HG02870 (cell line): Measurements from ENCODE around the gene RIPPLY2.
"Not testable (repeated sequence)": the region's sequence is repeated elsewhere in the genome, so short reads cannot be mapped to it uniquely, and the experiment has no call there.

Experiments used
- ATAC-seq: cut with Tn5 transposase; IDR thresholded peaks from one replicate; pipeline ENCODE4 v1.9.1; 2021; ENCODE audit warnings: mild to moderate bottlenecking, moderate library complexity; ENCODE audit not compliant: unreplicated experiment

The RIPPLY2 gene

GRCh38 chr6:83897094-83897493 lies 43.9 kb downstream of the RIPPLY2 start:
- ATAC-seq, result not testable (repeated sequence)

- no peak for ATAC-seq
Observed at GRCh38 chr6:83901624-83902023, 48.5 kb downstream of the RIPPLY2 start.

- no peak for ATAC-seq
Observed at GRCh38 chr6:83904395-83904794, 51.2 kb downstream of the RIPPLY2 start.

GRCh38 chr6:83905648-83906047 lies 52.5 kb downstream of the RIPPLY2 start:
- no peak for ATAC-seq
